ENCODE measurements around the gene RFX4.

Gene RFX4

GRCh38 chr12:106581543-106582248 is 1.1 kb upstream of the RFX4 start:
- Histone ChIP-seq H3K9ac (no peak overlapping the region), H3K9me3 (ENCODE audit: control insufficient read depth, low read length) (no peaks in the 10 kb centered on the region), H2AFZ (peak overlapping the region; percentile 56), H3K4me1 (no peaks in the 10 kb centered on the region), H3K4me2 (ENCODE audit: low read length) (no peak overlapping the region), H3K27ac (no peak overlapping the region), H3K4me3 (ENCODE audit: low read depth, low read length) (no peak overlapping the region), H3K79me2 (no peaks in the 10 kb centered on the region), H3K27me3 (ENCODE audit: control insufficient read depth, insufficient read depth, low read length) (peaks cover 17% of the 10 kb centered on the region), H3K36me3 (ENCODE audit: control insufficient read depth, insufficient read depth, low read length) (no peaks in the 10 kb centered on the region)
- TF ChIP-seq CTCF (IDR thresholded peaks at IDR 0.05) = no peak

GRCh38 chr12:106582249-106582591 is 584 bp upstream of the RFX4 start:
- no peaks in the 10 kb centered on the region for H3K9me3 ChIP-seq (ENCODE audit: control insufficient read depth, low read length)
- H3K36me3 ChIP-seq (ENCODE audit: control insufficient read depth, insufficient read depth, low read length) = no peaks in the 10 kb centered on the region
- H2AFZ ChIP-seq = no peak overlapping the region
- H3K27ac ChIP-seq = no peak overlapping the region
- no peak overlapping the region for H3K4me2 ChIP-seq (ENCODE audit: low read length)
- H3K27me3 ChIP-seq (ENCODE audit: control insufficient read depth, insufficient read depth, low read length) = peaks cover 17% of the 10 kb centered on the region
- no peak overlapping the region for H3K9ac ChIP-seq
- H3K79me2 ChIP-seq = no peaks in the 10 kb centered on the region
- no peaks in the 10 kb centered on the region for H3K4me1 ChIP-seq
- H3K4me3 ChIP-seq (ENCODE audit: low read depth, low read length) = no peak overlapping the region
- no peak for TF ChIP-seq CTCF (IDR thresholded peaks at IDR 0.05)

GRCh38 chr12:106583242-106584103 is 669 bp downstream of the RFX4 start:
- H3K27ac ChIP-seq = no peak overlapping the region
- H3K9ac ChIP-seq = no peak overlapping the region

GRCh38 chr12:106584104-106585064 is 1.6 kb downstream of the RFX4 start:
- TF ChIP-seq CTCF (IDR thresholded peaks at IDR 0.05) = no peak
- Histone ChIP-seq H3K4me2 (ENCODE audit: low read length) (peak overlapping the region; percentile 34), H3K9ac (no peak overlapping the region), H2AFZ (no peak overlapping the region), H3K27me3 (ENCODE audit: control insufficient read depth, insufficient read depth, low read length) (peaks cover 17% of the 10 kb centered on the region), H3K36me3 (ENCODE audit: control insufficient read depth, insufficient read depth, low read length) (no peaks in the 10 kb centered on the region), H3K79me2 (no peaks in the 10 kb centered on the region), H3K9me3 (ENCODE audit: control insufficient read depth, low read length) (no peaks in the 10 kb centered on the region), H3K4me3 (ENCODE audit: low read depth, low read length) (no peak overlapping the region), H3K4me1 (no peaks in the 10 kb centered on the region), H3K27ac (no peak overlapping the region)

More at GRCh38 chr12:106583242-106584103, 669 bp downstream of the RFX4 start:
- Histone ChIP-seq H3K4me2 (ENCODE audit: low read length) (peak overlapping the region; percentile 34), H3K27me3 (ENCODE audit: control insufficient read depth, insufficient read depth, low read length) (peaks cover 17% of the 10 kb centered on the region), H3K36me3 (ENCODE audit: control insufficient read depth, insufficient read depth, low read length) (no peaks in the 10 kb centered on the region), H3K4me1 (no peaks in the 10 kb centered on the region), H3K4me3 (ENCODE audit: low read depth, low read length) (no peak overlapping the region), H3K79me2 (no peaks in the 10 kb centered on the region), H2AFZ (no peak overlapping the region), H3K9me3 (ENCODE audit: control insufficient read depth, low read length) (no peaks in the 10 kb centered on the region)
- no peak for TF ChIP-seq CTCF (IDR thresholded peaks at IDR 0.05)
